MM.1S (cell line): ENCODE data around the gene RNF10.
"Not testable (repeated sequence)": the region's sequence is repeated elsewhere in the genome, so short reads cannot be mapped to it uniquely, and the experiment has no call there.

Experiments used
- CTCF ChIP-seq: fragments of 300-600 bp; sonication (generic); IDR thresholded peaks from 2 replicates; pipeline ENCODE4 v1.5.1; 2016; ENCODE audit warnings: antibody characterized with exemption, low read length, mixed read lengths
- EZH2 ChIP-seq: fragments of 300-600 bp; sonication (generic); optimal IDR thresholded peaks from 2 replicates; pipeline ENCODE3; 2017; ENCODE audit warnings: low read depth, mild to moderate bottlenecking, antibody characterized with exemption, low read length, mixed read lengths

- not testable (repeated sequence) for TF ChIP-seq CTCF, EZH2
These were observed 3.8 kb upstream of the RNF10 start for GRCh38 chr12:120530418-120530761.
